ENCODE data around the gene POLR1G. TPM values are rescaled to one million over a fixed set of nuclear protein-coding genes. Genes with fewer than 3 reads are reported as not detected.

POLR1G gene
- total and polyA plus RNA-seq, 9 of the 15 experiments (the other 6 are each of a cell fraction or from before 2014, with no cell fraction given) = 3.0 to 50.1 (median 27.4) TPM

Small RNA genes lying within 50 kb of the gene (microRNA-seq; reads per million reads assigned to microRNA genes)
- gene MIR6088 (ENCODE audit: borderline microRNAs expressed) = not detected

Small RNA genes lying within 50 kb of the gene (small RNA-seq; reads per million reads assigned to genes)
- not detected for gene MIR6088

Other genes with a start within 250 kb of the POLR1G start
Only the 7 nearest of the 17 such genes appear.
- not detected in 2 replicates for gene CKM, start 83.8 kb upstream of the POLR1G start, total RNA-seq (2014; rRNA removed)
- gene CKM, start 83.8 kb upstream of the POLR1G start, total RNA-seq (2014; rRNA removed; fragmentation: Illumina TruSeq; extraction: Trizol) = not detected in 2 replicates
- gene CKM, start 83.8 kb upstream of the POLR1G start, total RNA-seq (2015; rRNA removed; fragmentation: Illumina TruSeq; extraction: Trizol) = 0.14 and 0.15 TPM in 2 replicates
- 0.09 and 0.11 TPM in 2 replicates for gene CKM, start 83.8 kb upstream of the POLR1G start, total RNA-seq (2021)
- 0.47 TPM in 1 of 2 replicates, not detected in the other for gene CKM, start 83.8 kb upstream of the POLR1G start, polyA plus RNA-seq (2011; rRNA removed)
- gene CKM, start 83.8 kb upstream of the POLR1G start, polyA plus RNA-seq (2014; fragmentation: Illumina TruSeq; extraction: Trizol) = not detected in 2 replicates
- gene CKM, start 83.8 kb upstream of the POLR1G start, polyA plus RNA-seq (2014; fragmentation: Nextera tagmentation; extraction: Ambion mirVana) = under 1 TPM; 0.06 TPM
- 0.08 and 0.17 TPM in 2 replicates for gene CKM, start 83.8 kb upstream of the POLR1G start, polyA plus RNA-seq (2014; rRNA removed)
- gene KLC3, start 65.9 kb upstream of the POLR1G start, total RNA-seq (2014; rRNA removed) = 1.2 and 1.3 TPM in 2 replicates
- 0.22 TPM in 1 of 2 replicates, not detected in the other for gene KLC3, start 65.9 kb upstream of the POLR1G start, total RNA-seq (2014; rRNA removed; fragmentation: Illumina TruSeq; extraction: Trizol)
- 0.19 TPM in 1 of 2 replicates, not detected in the other for gene KLC3, start 65.9 kb upstream of the POLR1G start, total RNA-seq (2015; rRNA removed; fragmentation: Illumina TruSeq; extraction: Trizol)
- gene KLC3, start 65.9 kb upstream of the POLR1G start, total RNA-seq (2021) = 0.56 and 0.71 TPM in 2 replicates
- gene KLC3, start 65.9 kb upstream of the POLR1G start, polyA plus RNA-seq (2011; rRNA removed) = 0.60 and 0.95 TPM in 2 replicates
- 0.21 and 0.43 TPM in 2 replicates for gene KLC3, start 65.9 kb upstream of the POLR1G start, polyA plus RNA-seq (2014; fragmentation: Illumina TruSeq; extraction: Trizol)
- under 1 TPM in 1 of 2 experiments, not detected in 1; 0.03 TPM for gene KLC3, start 65.9 kb upstream of the POLR1G start, polyA plus RNA-seq (2014; fragmentation: Nextera tagmentation; extraction: Ambion mirVana)
- 0.58 and 0.90 TPM in 2 replicates for gene KLC3, start 65.9 kb upstream of the POLR1G start, polyA plus RNA-seq (2014; rRNA removed)
- gene ERCC2, start 36.1 kb upstream of the POLR1G start, total RNA-seq (2014; rRNA removed) = 26.4 and 29.8 TPM in 2 replicates
- gene ERCC2, start 36.1 kb upstream of the POLR1G start, total RNA-seq (2014; rRNA removed; fragmentation: Illumina TruSeq; extraction: Trizol) = 12.0 and 15.0 TPM in 2 replicates
- gene ERCC2, start 36.1 kb upstream of the POLR1G start, total RNA-seq (2015; rRNA removed; fragmentation: Illumina TruSeq; extraction: Trizol) = 12.9 and 13.9 TPM in 2 replicates
- gene ERCC2, start 36.1 kb upstream of the POLR1G start, total RNA-seq (2021) = 55.9 and 57.7 TPM in 2 replicates
- gene ERCC2, start 36.1 kb upstream of the POLR1G start, polyA plus RNA-seq (2011; rRNA removed) = 23.4 and 52.4 TPM in 2 replicates
- 28.5 and 32.7 TPM in 2 replicates for gene ERCC2, start 36.1 kb upstream of the POLR1G start, polyA plus RNA-seq (2014; fragmentation: Illumina TruSeq; extraction: Trizol)
- gene ERCC2, start 36.1 kb upstream of the POLR1G start, polyA plus RNA-seq (2014; fragmentation: Nextera tagmentation; extraction: Ambion mirVana) = 1 to 10 TPM; 2.2 to 2.4 TPM
- gene ERCC2, start 36.1 kb upstream of the POLR1G start, polyA plus RNA-seq (2014; rRNA removed) = 31.1 and 31.6 TPM in 2 replicates
- gene PPP1R13L, start 1.6 kb upstream of the POLR1G start, total RNA-seq (2014; rRNA removed) = 2.3 TPM in 2 replicates
- gene PPP1R13L, start 1.6 kb upstream of the POLR1G start, total RNA-seq (2014; rRNA removed; fragmentation: Illumina TruSeq; extraction: Trizol) = 0.84 and 1.0 TPM in 2 replicates
- gene PPP1R13L, start 1.6 kb upstream of the POLR1G start, total RNA-seq (2015; rRNA removed; fragmentation: Illumina TruSeq; extraction: Trizol) = 0.83 and 0.94 TPM in 2 replicates
- 4.5 and 6.7 TPM in 2 replicates for gene PPP1R13L, start 1.6 kb upstream of the POLR1G start, total RNA-seq (2021)
- gene PPP1R13L, start 1.6 kb upstream of the POLR1G start, polyA plus RNA-seq (2011; rRNA removed) = 2.0 and 6.6 TPM in 2 replicates
- 2.7 and 3.6 TPM in 2 replicates for gene PPP1R13L, start 1.6 kb upstream of the POLR1G start, polyA plus RNA-seq (2014; fragmentation: Illumina TruSeq; extraction: Trizol)
- gene PPP1R13L, start 1.6 kb upstream of the POLR1G start, polyA plus RNA-seq (2014; fragmentation: Nextera tagmentation; extraction: Ambion mirVana) = under 1 TPM; 0.32 to 0.82 TPM
- gene PPP1R13L, start 1.6 kb upstream of the POLR1G start, polyA plus RNA-seq (2014; rRNA removed) = 1.7 and 3.7 TPM in 2 replicates
- gene ERCC1, start 17.3 kb downstream of the POLR1G start, total RNA-seq (2014; rRNA removed) = 87.1 and 89.4 TPM in 2 replicates
- 31.1 and 37.7 TPM in 2 replicates for gene ERCC1, start 17.3 kb downstream of the POLR1G start, total RNA-seq (2014; rRNA removed; fragmentation: Illumina TruSeq; extraction: Trizol)
- 49.9 and 57.3 TPM in 2 replicates for gene ERCC1, start 17.3 kb downstream of the POLR1G start, total RNA-seq (2015; rRNA removed; fragmentation: Illumina TruSeq; extraction: Trizol)
- 75.1 and 75.5 TPM in 2 replicates for gene ERCC1, start 17.3 kb downstream of the POLR1G start, total RNA-seq (2021)
- gene ERCC1, start 17.3 kb downstream of the POLR1G start, polyA plus RNA-seq (2011; rRNA removed) = 60.0 and 67.5 TPM in 2 replicates
- gene ERCC1, start 17.3 kb downstream of the POLR1G start, polyA plus RNA-seq (2014; fragmentation: Illumina TruSeq; extraction: Trizol) = 70.3 and 86.8 TPM in 2 replicates
- gene ERCC1, start 17.3 kb downstream of the POLR1G start, polyA plus RNA-seq (2014; fragmentation: Nextera tagmentation; extraction: Ambion mirVana) = 10 to 100 TPM in 1 of 2 experiments, 1 to 10 TPM in 1; 9.3 to 17.0 TPM
- 92.6 and 95.8 TPM in 2 replicates for gene ERCC1, start 17.3 kb downstream of the POLR1G start, polyA plus RNA-seq (2014; rRNA removed)
- 1.2 and 1.6 TPM in 2 replicates for gene FOSB, start 61.4 kb downstream of the POLR1G start, total RNA-seq (2014; rRNA removed)
- gene FOSB, start 61.4 kb downstream of the POLR1G start, total RNA-seq (2014; rRNA removed; fragmentation: Illumina TruSeq; extraction: Trizol) = 0.73 TPM in 2 replicates
- 0.18 and 0.26 TPM in 2 replicates for gene FOSB, start 61.4 kb downstream of the POLR1G start, total RNA-seq (2015; rRNA removed; fragmentation: Illumina TruSeq; extraction: Trizol)
- 2.4 and 2.7 TPM in 2 replicates for gene FOSB, start 61.4 kb downstream of the POLR1G start, total RNA-seq (2021)
- gene FOSB, start 61.4 kb downstream of the POLR1G start, polyA plus RNA-seq (2011; rRNA removed) = 0.25 and 0.27 TPM in 2 replicates
- gene FOSB, start 61.4 kb downstream of the POLR1G start, polyA plus RNA-seq (2014; fragmentation: Illumina TruSeq; extraction: Trizol) = 1.2 and 1.4 TPM in 2 replicates
- gene FOSB, start 61.4 kb downstream of the POLR1G start, polyA plus RNA-seq (2014; fragmentation: Nextera tagmentation; extraction: Ambion mirVana) = under 1 TPM; 0.11 to 0.30 TPM
- 0.93 and 2.9 TPM in 2 replicates for gene FOSB, start 61.4 kb downstream of the POLR1G start, polyA plus RNA-seq (2014; rRNA removed)
- 9.3 and 20.1 TPM in 2 replicates for gene RTN2, start 90.4 kb downstream of the POLR1G start, total RNA-seq (2014; rRNA removed)
- 6.9 and 7.2 TPM in 2 replicates for gene RTN2, start 90.4 kb downstream of the POLR1G start, total RNA-seq (2014; rRNA removed; fragmentation: Illumina TruSeq; extraction: Trizol)
- gene RTN2, start 90.4 kb downstream of the POLR1G start, total RNA-seq (2015; rRNA removed; fragmentation: Illumina TruSeq; extraction: Trizol) = 7.2 and 8.3 TPM in 2 replicates
- 21.4 and 24.3 TPM in 2 replicates for gene RTN2, start 90.4 kb downstream of the POLR1G start, total RNA-seq (2021)
- gene RTN2, start 90.4 kb downstream of the POLR1G start, polyA plus RNA-seq (2011; rRNA removed) = 14.1 and 23.1 TPM in 2 replicates
- 18.6 and 23.7 TPM in 2 replicates for gene RTN2, start 90.4 kb downstream of the POLR1G start, polyA plus RNA-seq (2014; fragmentation: Illumina TruSeq; extraction: Trizol)
- gene RTN2, start 90.4 kb downstream of the POLR1G start, polyA plus RNA-seq (2014; fragmentation: Nextera tagmentation; extraction: Ambion mirVana) = under 1 TPM; 0.53 to 0.69 TPM
- gene RTN2, start 90.4 kb downstream of the POLR1G start, polyA plus RNA-seq (2014; rRNA removed) = 12.3 and 18.7 TPM in 2 replicates

All from K562 (cell line).